Esophagus squamous epithelium (tissue), 5 donors: ENCODE results near the gene ITGA6. TPM values are rescaled to one million over a fixed set of nuclear protein-coding genes. Genes with fewer than 3 reads are reported as not detected.
A peak's percentile ranks its signal among the peaks of the same experiment; 100 is the strongest.

Experiments
- DNase-seq: peaks from one replicate; lab custom pipeline; 2025; lab: John Stamatoyannopoulos, UW
- H3K27ac ChIP-seq, 4 donors: fragments of 200-600 bp; sonication (generic); one replicate each; pipeline ENCODE4 v1.5.1; 2016 to 2019; ENCODE audit warnings: mild to moderate bottlenecking in 1 of 4
- H3K27me3 ChIP-seq, 4 donors: fragments of 200-600 bp; sonication (generic); 1 replicate in 3 of 4; 2 replicates in 1 of 4; pipeline versions ENCODE4 v1.5.1 to v1.6.0; 2017 to 2021; ENCODE audit warnings: antibody characterized with exemption in 1 of 4
- H3K36me3 ChIP-seq, 3 donors: fragments of 200-600 bp; sonication (generic); one replicate each; pipeline ENCODE4 v1.5.1; 2016 to 2019
- H3K4me1 ChIP-seq, 3 donors: fragments of 200-600 bp; sonication (generic); one replicate each; pipeline ENCODE4 v1.5.1; 2017 to 2019
- H3K4me3 ChIP-seq, 4 donors: fragments of 200-600 bp; sonication (generic); 1 replicate in 3 of 4; 2 replicates in 1 of 4; pipeline ENCODE4 v1.5.1; 2016 to 2019; ENCODE audit warnings: mild to moderate bottlenecking in 2 of 4, moderate library complexity in 1 of 4
- H3K9me3 ChIP-seq, 3 donors: fragments of 200-600 bp; sonication (generic); one replicate each; pipeline ENCODE4 v1.5.1; 2016 to 2019
- POLR2A ChIP-seq, 4 donors: fragments of 450-650 bp; IDR thresholded peaks; one replicate each; pipeline ENCODE4 v1.6.1; 2017; ENCODE audit warnings: antibody characterized with exemption in 4 of 4, mild to moderate bottlenecking in 4 of 4, moderate library complexity in 3 of 4
- WGBS, 2 donors: methylation state at CpG; one replicate each; pipeline ENCODE4 v1.1.5; 2018; 5-methylcytosine and 5-hydroxymethylcytosine counted together
- intact Hi-C: fragments of 100-400 bp; cut with DNase I; formaldehyde crosslinking; loops from one replicate; pipeline ENCODE4 v1.15.0; 2022
- total RNA-seq, 4 donors: library from RNA; depleted of rRNA; stranded (reverse); fragments of >200 nt; gene quantifications; one replicate each; pipeline ENCODE4 v1.1.0, GENCODE V29; 2016
- TF ChIP-seq, protein P1 (sequence below), 6 experiments: fragments of 450-650 bp in 4 of 6; fragments of 200-600 bp in 2 of 6; sonication (generic) in 2 of 6; IDR thresholded peaks; one replicate each; pipeline ENCODE4 v1.5.1; 2016 to 2019; ENCODE audit warnings: antibody characterized with exemption in 6 of 6, mild to moderate bottlenecking in 4 of 6, moderate library complexity in 4 of 6
- donor health status: DM: yes; HTN: yes; CAD: no.

Gene ITGA6
- total RNA-seq, 4 donors from 2014 or later, result 60.0 to 164 (median 105) TPM

DNA sequence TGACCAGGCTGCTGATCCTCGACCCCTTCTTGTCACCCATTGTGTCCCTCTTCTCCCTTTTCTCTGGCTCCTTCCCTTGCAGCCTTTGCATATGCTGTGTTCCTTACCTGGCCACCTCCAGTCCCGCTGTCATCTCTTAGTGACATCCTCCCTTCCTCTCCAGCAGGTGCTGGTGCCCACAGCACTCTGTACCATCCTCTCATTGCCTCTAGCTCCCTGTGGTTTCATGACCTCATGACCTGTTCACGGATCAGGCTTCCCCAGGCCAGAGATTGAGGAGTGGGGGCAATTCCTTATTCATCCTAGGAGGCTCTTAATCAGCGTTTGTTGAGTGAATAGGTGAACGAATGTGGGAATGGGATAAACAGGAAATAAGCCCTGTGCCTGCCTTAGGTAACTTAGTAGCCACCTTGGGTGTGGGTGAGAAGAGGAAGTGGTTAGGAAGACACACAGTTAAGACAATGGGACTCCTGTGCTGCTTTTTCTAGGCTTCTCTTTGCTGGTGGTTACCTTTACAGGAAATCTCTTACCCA lies 35.5 kb downstream of the ITGA6 start:
- peaks cover 35 to 79% (median 42%) of the 10 kb centered on the region in 3 donors for H3K4me1 ChIP-seq
- H3K4me3 ChIP-seq, result no peak overlapping the region
- 17 to 39% methylated on average over 4 to 5 of the region's 5 CpGs for WGBS, 2 donors
- H3K9me3 ChIP-seq, result no peaks in the 10 kb centered on the region
- intact Hi-C loops, result loop anchor here (5.0 kb wide), 1 partner anchor 291 kb away; no protein-coding TSS in a partner anchor
- no peak for DNase-seq
- peak overlapping the region; percentile 11 to 65 (median 54) for H3K27ac ChIP-seq
- H3K36me3 ChIP-seq, result peaks cover 0 to 20% (median 0%) of the 10 kb centered on the region in 3 donors
- TF ChIP-seq, protein P1, sequence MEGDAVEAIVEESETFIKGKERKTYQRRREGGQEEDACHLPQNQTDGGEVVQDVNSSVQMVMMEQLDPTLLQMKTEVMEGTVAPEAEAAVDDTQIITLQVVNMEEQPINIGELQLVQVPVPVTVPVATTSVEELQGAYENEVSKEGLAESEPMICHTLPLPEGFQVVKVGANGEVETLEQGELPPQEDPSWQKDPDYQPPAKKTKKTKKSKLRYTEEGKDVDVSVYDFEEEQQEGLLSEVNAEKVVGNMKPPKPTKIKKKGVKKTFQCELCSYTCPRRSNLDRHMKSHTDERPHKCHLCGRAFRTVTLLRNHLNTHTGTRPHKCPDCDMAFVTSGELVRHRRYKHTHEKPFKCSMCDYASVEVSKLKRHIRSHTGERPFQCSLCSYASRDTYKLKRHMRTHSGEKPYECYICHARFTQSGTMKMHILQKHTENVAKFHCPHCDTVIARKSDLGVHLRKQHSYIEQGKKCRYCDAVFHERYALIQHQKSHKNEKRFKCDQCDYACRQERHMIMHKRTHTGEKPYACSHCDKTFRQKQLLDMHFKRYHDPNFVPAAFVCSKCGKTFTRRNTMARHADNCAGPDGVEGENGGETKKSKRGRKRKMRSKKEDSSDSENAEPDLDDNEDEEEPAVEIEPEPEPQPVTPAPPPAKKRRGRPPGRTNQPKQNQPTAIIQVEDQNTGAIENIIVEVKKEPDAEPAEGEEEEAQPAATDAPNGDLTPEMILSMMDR (IDR thresholded peaks at IDR 0.05), result no peak
- TF ChIP-seq POLR2A (IDR thresholded peaks at IDR 0.05), result no peak
- H3K27me3 ChIP-seq, result peaks cover 0 to 21% (median 0%) of the 10 kb centered on the region in 4 donors

- no peaks in the 10 kb centered on the region for H3K9me3 ChIP-seq
- WGBS, 2 donors, result 50 to 64% methylated on average over 4 of the region's 4 CpGs
- TF ChIP-seq POLR2A (IDR thresholded peaks at IDR 0.05), result no peak
- TF ChIP-seq, protein P1 (IDR thresholded peaks at IDR 0.05), result no peak
- no peak for DNase-seq
- peak overlapping the region; percentile 15 to 55 (median 47) for H3K27ac ChIP-seq
- peaks cover 35 to 63% (median 42%) of the 10 kb centered on the region in 3 donors for H3K4me1 ChIP-seq
- intact Hi-C loops, result loop anchor here (5.0 kb wide), 1 partner anchor 292 kb away; no protein-coding TSS in a partner anchor
- no peak overlapping the region for H3K4me3 ChIP-seq
- H3K27me3 ChIP-seq, result peaks cover 0 to 15% (median 0%) of the 10 kb centered on the region in 4 donors
- peaks cover 0 to 31% (median 0%) of the 10 kb centered on the region in 3 donors for H3K36me3 ChIP-seq
Measured at GRCh38 chr2:172464400-172465129, 37.2 kb downstream of the ITGA6 start.

- intact Hi-C loops, result no loop called here
- H3K27ac ChIP-seq, result peak overlapping the region; percentile 12 to 55 (median 47)
- TF ChIP-seq, protein P1 (IDR thresholded peaks at IDR 0.05), result peak; percentile 83 to 92 (median 88)
- TF ChIP-seq POLR2A (IDR thresholded peaks at IDR 0.05), result no peak
- peak overlapping the region in 2 of 4 donors; percentile 3 to 18 for H3K4me3 ChIP-seq
- peaks cover 33 to 52% (median 37%) of the 10 kb centered on the region in 3 donors for H3K4me1 ChIP-seq
- H3K36me3 ChIP-seq, result peaks cover 0 to 37% (median 0%) of the 10 kb centered on the region in 3 donors
- peaks cover 0 to 15% (median 0%) of the 10 kb centered on the region in 4 donors for H3K27me3 ChIP-seq
- no peaks in the 10 kb centered on the region for H3K9me3 ChIP-seq
- WGBS, 2 donors, result 40 to 45% methylated on average over 22 to 24 of the region's 24 CpGs
- DNase-seq, result no peak
Measured at GRCh38 chr2:172465417-172466334, 38.3 kb downstream of the ITGA6 start.

GRCh38 chr2:172467382-172467781 lies 40.0 kb downstream of the ITGA6 start:
- TF ChIP-seq, protein P1 (IDR thresholded peaks at IDR 0.05), result no peak
- no peak for TF ChIP-seq POLR2A (IDR thresholded peaks at IDR 0.05)

More at GRCh38 chr2:172467382-172467781, 40.0 kb downstream of the ITGA6 start:
- intact Hi-C loops, result no loop called here
- DNase-seq, result no peak
- H3K9me3 ChIP-seq, result no peaks in the 10 kb centered on the region
- WGBS, 2 donors, result 77 to 83% methylated on average over 8 of the region's 8 CpGs
- no peak overlapping the region for H3K27ac ChIP-seq
- peaks cover 0 to 8% (median 0%) of the 10 kb centered on the region in 4 donors for H3K27me3 ChIP-seq
- peaks cover 19 to 34% (median 26%) of the 10 kb centered on the region in 3 donors for H3K4me1 ChIP-seq
- no peak overlapping the region for H3K4me3 ChIP-seq
- peaks cover 0 to 54% (median 0%) of the 10 kb centered on the region in 3 donors for H3K36me3 ChIP-seq
